Mesenchymal stem cell (in vitro differentiated cells and primary cell): Measurements from ENCODE around the gene HHIPL1.

Experiments used
- DNase-seq: peaks from one replicate; pipeline ENCODE4 v3.0.0-alpha.2; 2013
- H2AFZ ChIP-seq: one replicate; pipeline ENCODE4 v1.6.1; 2013; ENCODE audit warnings: low read depth, mild to moderate bottlenecking, control low read depth, inconsistent platforms, low read length, moderate library complexity
- H2AK5ac ChIP-seq: 2 replicates; pipeline ENCODE4 v1.6.1; 2013; ENCODE audit warnings: low read length, moderate library complexity, mild to moderate bottlenecking, inconsistent platforms; ENCODE audit not compliant: severe bottlenecking
- H2BK120ac ChIP-seq: one replicate; pipeline ENCODE4 v1.6.1; 2013; ENCODE audit warnings: low read depth, mild to moderate bottlenecking, inconsistent platforms, low read length, moderate library complexity
- H2BK12ac ChIP-seq, 2 experiments: one replicate each; pipeline ENCODE4 v1.6.1; 2013; ENCODE audit warnings: inconsistent platforms in 2 of 2, low read length in 2 of 2, mild to moderate bottlenecking in 2 of 2, moderate library complexity in 2 of 2, control low read depth in 1 of 2
- H2BK15ac ChIP-seq: one replicate; pipeline ENCODE4 v1.6.1; 2013; ENCODE audit warnings: mild to moderate bottlenecking, low read depth, inconsistent platforms; ENCODE audit not compliant: poor library complexity, severe bottlenecking
- H2BK5ac ChIP-seq: 2 replicates; pipeline ENCODE4 v1.6.1; 2013; ENCODE audit warnings: low read depth, mild to moderate bottlenecking, low read length, control low read depth, inconsistent platforms; ENCODE audit not compliant: poor library complexity, severe bottlenecking
- H3K14ac ChIP-seq, 2 experiments: one replicate each; pipeline ENCODE4 v1.6.1; 2013; ENCODE audit warnings: inconsistent platforms in 2 of 2, low read length in 2 of 2, control low read depth in 1 of 2, mild to moderate bottlenecking in 1 of 2, moderate library complexity in 1 of 2
- H3K18ac ChIP-seq, 2 experiments: one replicate each; pipeline ENCODE4 v1.6.1; 2013; ENCODE audit warnings: inconsistent platforms in 2 of 2, low read length in 2 of 2, control low read depth in 1 of 2, low read depth in 1 of 2, mild to moderate bottlenecking in 1 of 2
- H3K23ac ChIP-seq, 2 experiments: one replicate each; pipeline ENCODE4 v1.6.1; 2013; ENCODE audit warnings: inconsistent platforms in 2 of 2, low read length in 2 of 2, mild to moderate bottlenecking in 2 of 2, moderate library complexity in 2 of 2, control low read depth in 1 of 2
- H3K27ac ChIP-seq: 2 replicates; pipeline ENCODE4 v1.5.1; 2013; ENCODE audit warnings: mild to moderate bottlenecking, moderate library complexity, low read length, control low read depth, inconsistent platforms; ENCODE audit not compliant: poor library complexity, severe bottlenecking
- H3K27me3 ChIP-seq, 2 experiments: 2 replicates each; pipeline versions ENCODE4 v1.6.1 to v1.7.0; 2013; ENCODE audit warnings: low read length in 2 of 2, mild to moderate bottlenecking in 2 of 2, moderate library complexity in 2 of 2, control low read depth in 1 of 2, inconsistent platforms in 1 of 2; ENCODE audit not compliant: control insufficient read depth in 1 of 2, insufficient read depth in 1 of 2
- H3K36me3 ChIP-seq, 2 experiments: 2 replicates each; pipeline versions ENCODE4 v1.6.1 to v1.7.0; 2013; ENCODE audit warnings: low read length in 2 of 2, control low read depth in 1 of 2, inconsistent platforms in 1 of 2, low read depth in 1 of 2, mild to moderate bottlenecking in 1 of 2; ENCODE audit not compliant: insufficient read depth in 2 of 2, control insufficient read depth in 1 of 2
- H3K4ac ChIP-seq, 2 experiments: one replicate each; pipeline ENCODE4 v1.6.1; 2013; ENCODE audit warnings: inconsistent platforms in 2 of 2, low read length in 2 of 2, mild to moderate bottlenecking in 2 of 2, moderate library complexity in 2 of 2, control low read depth in 1 of 2, low read depth in 1 of 2
- H3K4me1 ChIP-seq: 2 replicates; pipeline ENCODE4 v1.6.1; 2013; ENCODE audit warnings: low read depth, low read length, control low read depth; ENCODE audit not compliant: control insufficient read depth, insufficient read depth
- H3K4me2 ChIP-seq: 2 replicates; pipeline ENCODE4 v1.6.1; 2013; ENCODE audit warnings: low read length, mild to moderate bottlenecking, inconsistent platforms; ENCODE audit not compliant: poor library complexity, severe bottlenecking
- H3K4me3 ChIP-seq, 2 experiments: 2 replicates each; pipeline versions ENCODE4 v1.5.1 to v1.7.0; 2013; ENCODE audit warnings: low read length in 2 of 2, mild to moderate bottlenecking in 2 of 2, control low read depth in 1 of 2, low read depth in 1 of 2; ENCODE audit not compliant: insufficient read depth in 1 of 2
- H3K79me1 ChIP-seq: replicated peaks from 2 replicates; pipeline ENCODE4 v1.6.1; 2013; ENCODE audit warnings: mild to moderate bottlenecking, control low read depth, low read length, inconsistent platforms; ENCODE audit not compliant: poor library complexity, severe bottlenecking
- H3K9ac ChIP-seq: 2 replicates; pipeline ENCODE4 v1.7.0; 2013; ENCODE audit warnings: mild to moderate bottlenecking, low read length, moderate library complexity
- H3K9me3 ChIP-seq: 2 replicates; pipeline ENCODE4 v1.7.0; 2013; ENCODE audit warnings: mild to moderate bottlenecking, low read length; ENCODE audit not compliant: control insufficient read depth
- H4K8ac ChIP-seq: one replicate; pipeline ENCODE4 v1.6.1; 2013; ENCODE audit warnings: inconsistent platforms, mild to moderate bottlenecking, low read length, moderate library complexity
- H4K91ac ChIP-seq: one replicate; pipeline ENCODE4 v1.6.1; 2013; ENCODE audit warnings: mild to moderate bottlenecking, low read length, inconsistent platforms
- WGBS: methylation state at CpG from one replicate; pipeline ENCODE4 v1.1.7; 2013; ENCODE audit warnings: mixed read lengths; 5-methylcytosine and 5-hydroxymethylcytosine counted together

Gene HHIPL1

DNA sequence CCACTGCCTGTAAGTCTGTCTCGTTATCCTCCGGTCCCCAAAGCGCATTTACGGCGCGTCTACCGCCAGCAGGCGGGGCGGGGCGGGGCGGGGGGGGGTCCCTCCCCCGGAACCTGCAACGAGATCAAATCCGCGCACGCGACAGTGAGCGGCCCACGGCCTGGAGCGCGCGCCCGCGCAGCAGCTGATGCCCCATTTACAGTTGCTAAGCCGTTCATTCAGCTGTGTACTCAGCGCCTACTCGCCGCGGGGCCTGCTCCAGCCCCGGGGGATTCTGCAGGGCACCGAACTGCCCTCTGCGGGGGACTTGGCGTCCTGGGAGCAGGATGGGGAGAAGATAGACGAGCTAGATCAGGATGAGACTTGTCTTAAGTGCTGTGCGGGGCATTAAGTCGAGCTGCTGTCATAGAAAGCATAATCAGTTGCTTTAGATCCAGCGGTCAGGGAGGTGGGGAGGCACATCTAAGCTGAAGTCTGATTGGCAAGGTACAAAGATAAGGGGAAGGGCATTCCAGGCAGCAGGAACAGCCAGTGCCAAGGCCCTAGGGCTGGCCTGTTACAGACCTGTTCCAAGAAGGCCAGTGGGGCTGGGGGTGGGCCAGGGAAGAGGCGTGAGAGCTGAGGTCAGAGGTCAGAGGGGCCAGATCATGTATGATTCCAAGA, 39.5 kb upstream of the HHIPL1 start:
- Histone ChIP-seq H3K27me3 (peaks cover 22 to 62% of the 10 kb centered on the region in 2 experiments), H3K9me3 (no peaks in the 10 kb centered on the region), H2BK120ac (no peak overlapping the region), H3K9ac (peak overlapping the region; percentile 73), H4K91ac (peak overlapping the region; percentile 28), H3K23ac (peak overlapping the region in 1 of 2 experiments; percentile 48), H3K18ac (peak overlapping the region in 1 of 2 experiments; percentile 54), H3K27ac (no peak overlapping the region), H3K4ac (peak overlapping the region; percentile 46 to 55), H3K4me2 (peak overlapping the region; percentile 98), H2BK5ac (no peak overlapping the region), H4K8ac (peak overlapping the region; percentile 76), H3K4me1 (peaks cover 35% of the 10 kb centered on the region), H3K4me3 (peak overlapping the region; percentile 69 to 81), H3K14ac (no peak overlapping the region), H2BK12ac (peak overlapping the region in 1 of 2 experiments; percentile 54), H2AK5ac (no peak overlapping the region), H2AFZ (peak overlapping the region; percentile 57), H2BK15ac (peak overlapping the region; percentile 34), H3K79me1 (no peaks in the 10 kb centered on the region), H3K36me3 (peaks cover 0 to 7% of the 10 kb centered on the region in 2 experiments)
- DNase-seq: peak; percentile 57
- WGBS: 2% methylated on average over 38 of the region's 38 CpGs

DNA sequence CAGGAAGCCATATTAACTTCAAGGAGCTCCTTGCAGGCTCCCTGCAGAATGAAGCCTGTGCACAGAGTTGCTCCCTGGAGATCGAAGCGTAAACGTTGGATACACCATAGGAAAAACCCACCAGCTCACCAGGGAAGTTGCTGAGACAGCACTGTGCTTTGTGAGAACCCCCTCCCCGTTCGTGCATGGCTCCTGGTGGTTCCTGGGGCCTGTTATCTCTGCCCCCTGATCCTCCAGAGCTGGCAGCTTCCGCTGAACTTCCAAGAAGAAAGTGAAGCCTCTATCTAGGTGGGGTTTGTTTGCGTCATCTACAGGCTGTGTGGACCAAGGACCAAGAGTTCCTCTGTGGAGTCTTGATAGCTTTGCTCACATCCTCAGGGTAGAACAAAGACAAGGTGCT, 38.6 kb upstream of the HHIPL1 start:
- Histone ChIP-seq H4K8ac (no peak overlapping the region), H3K4ac (no peak overlapping the region)
- no peak for DNase-seq

DNA sequence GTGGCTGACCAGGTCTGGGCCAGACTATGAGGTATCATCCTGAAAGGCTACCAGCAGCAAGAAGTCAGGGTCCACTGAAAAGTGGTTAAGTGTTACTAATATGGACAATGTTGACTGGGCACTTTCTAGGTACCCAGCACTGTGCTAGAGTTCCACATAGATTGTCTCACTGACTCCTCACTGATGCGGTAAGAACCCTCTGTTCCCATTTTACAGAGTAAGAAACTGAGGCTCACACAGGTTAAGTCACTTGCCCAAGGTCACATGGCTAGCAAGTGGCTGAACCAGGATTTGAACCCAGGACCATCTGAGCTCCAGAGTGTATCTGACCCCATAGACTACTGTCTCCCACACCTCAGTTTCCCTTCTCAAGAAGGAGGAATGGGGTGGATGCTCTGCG, 36.3 kb upstream of the HHIPL1 start:
- Histone ChIP-seq H2BK120ac (no peak overlapping the region), H3K4me3 (no peak overlapping the region), H3K4ac (no peak overlapping the region), H4K91ac (no peak overlapping the region), H3K27me3 (peaks cover 11 to 40% of the 10 kb centered on the region in 2 experiments), H2BK12ac (no peak overlapping the region), H3K27ac (no peak overlapping the region), H3K4me2 (no peak overlapping the region), H2BK5ac (no peak overlapping the region), H3K18ac (peak overlapping the region in 1 of 2 experiments; percentile 35), H3K14ac (no peak overlapping the region), H3K4me1 (peaks cover 19% of the 10 kb centered on the region), H3K36me3 (no peaks in the 10 kb centered on the region), H2AK5ac (no peak overlapping the region), H3K79me1 (no peaks in the 10 kb centered on the region), H3K9ac (no peak overlapping the region), H2BK15ac (no peak overlapping the region), H4K8ac (no peak overlapping the region), H2AFZ (no peak overlapping the region), H3K9me3 (no peaks in the 10 kb centered on the region), H3K23ac (no peak overlapping the region)
- DNase-seq: no peak
- 100% methylated on average over 2 of the region's 2 CpGs for WGBS

More for the DNA sequence above, 38.6 kb upstream of the HHIPL1 start:
- no peak overlapping the region for H3K4me3 ChIP-seq
- H3K23ac ChIP-seq: no peak overlapping the region
- no peak overlapping the region for H3K18ac ChIP-seq
- no peak overlapping the region for H3K14ac ChIP-seq
- no peak overlapping the region for H2AFZ ChIP-seq
- no peak overlapping the region for H2BK5ac ChIP-seq
- no peak overlapping the region for H4K91ac ChIP-seq
- peaks cover 32% of the 10 kb centered on the region for H3K4me1 ChIP-seq
- WGBS: 63% methylated on average over 6 of the region's 7 CpGs
- H2BK12ac ChIP-seq: no peak overlapping the region
- H3K27ac ChIP-seq: no peak overlapping the region
- H3K9me3 ChIP-seq: no peaks in the 10 kb centered on the region
- H3K79me1 ChIP-seq: no peaks in the 10 kb centered on the region
- no peak overlapping the region for H3K4me2 ChIP-seq
- H2AK5ac ChIP-seq: no peak overlapping the region
- peaks cover 0 to 7% of the 10 kb centered on the region in 2 experiments for H3K36me3 ChIP-seq
- H2BK15ac ChIP-seq: no peak overlapping the region
- H3K9ac ChIP-seq: no peak overlapping the region
- no peak overlapping the region for H2BK120ac ChIP-seq
- peaks cover 22 to 57% of the 10 kb centered on the region in 2 experiments for H3K27me3 ChIP-seq

DNA sequence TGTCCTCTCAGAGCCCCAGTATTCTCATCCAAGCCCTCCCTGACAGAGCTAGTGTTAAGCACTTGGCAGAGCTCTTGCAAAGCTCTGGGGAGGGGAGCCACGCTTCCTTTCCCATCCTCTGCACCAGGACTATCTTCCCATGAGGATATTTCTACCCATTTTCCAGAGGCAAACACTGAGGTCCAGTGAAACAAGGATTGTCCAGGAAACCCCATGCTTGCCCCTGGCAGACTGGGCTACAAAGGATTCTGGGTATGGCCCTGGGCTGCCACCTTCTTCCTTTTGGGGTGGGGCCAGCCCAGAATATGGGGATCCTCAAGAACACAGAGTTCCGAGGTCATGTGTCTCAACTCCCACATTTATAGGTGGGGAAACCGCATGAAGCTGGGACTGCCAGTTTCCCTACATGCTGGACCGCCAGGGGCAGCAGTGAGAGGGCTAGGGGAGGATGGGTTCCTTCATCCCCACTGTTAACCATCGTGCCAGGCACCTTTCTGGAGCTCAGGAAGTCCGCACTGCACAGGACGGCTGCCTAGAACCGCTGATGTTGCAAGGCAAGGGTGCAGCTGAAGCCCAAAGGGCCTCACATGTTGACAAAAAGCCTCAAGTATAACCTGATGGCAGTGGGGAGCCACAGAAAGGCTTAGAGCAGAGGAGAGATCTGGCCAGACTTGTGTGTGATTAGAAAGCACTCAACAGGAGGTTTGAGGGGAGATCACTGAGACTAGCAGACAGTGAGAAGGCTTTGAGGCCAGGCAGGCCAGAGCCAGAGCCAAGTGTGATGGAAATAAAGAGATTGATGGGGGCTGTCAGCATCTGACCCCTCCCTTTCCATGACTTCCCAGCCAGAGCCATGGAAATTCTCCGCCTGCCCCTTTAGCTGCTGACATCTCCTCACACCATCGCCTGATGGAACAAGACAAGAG, 35.4 kb upstream of the HHIPL1 start:
- no peak overlapping the region for H2BK120ac ChIP-seq
- WGBS: 73% methylated on average over 8 of the region's 10 CpGs

More for the DNA sequence above, 35.4 kb upstream of the HHIPL1 start:
- Histone ChIP-seq H2BK12ac (no peak overlapping the region), H3K14ac (no peak overlapping the region), H3K27me3 (peaks cover 17 to 44% of the 10 kb centered on the region in 2 experiments), H3K27ac (no peak overlapping the region), H3K4ac (no peak overlapping the region), H3K9ac (no peak overlapping the region), H2AFZ (no peak overlapping the region), H3K18ac (no peak overlapping the region), H3K4me3 (no peak overlapping the region), H3K79me1 (no peaks in the 10 kb centered on the region), H3K36me3 (no peaks in the 10 kb centered on the region), H4K91ac (no peak overlapping the region), H3K23ac (no peak overlapping the region), H3K4me2 (no peak overlapping the region), H2BK15ac (no peak overlapping the region), H2AK5ac (no peak overlapping the region), H4K8ac (no peak overlapping the region), H3K9me3 (no peaks in the 10 kb centered on the region), H3K4me1 (peaks cover 17% of the 10 kb centered on the region), H2BK5ac (no peak overlapping the region)
- DNase-seq: no peak
